Fibroblast of lung (primary cell): ENCODE results near the gene VPS26C. TPM values are rescaled to one million over a fixed set of nuclear protein-coding genes. Genes with fewer than 3 reads are reported as not detected.
A peak's percentile ranks its signal among the peaks of the same experiment; 100 is the strongest.

ENCODE experiments used
- DNase-seq, 2 donors: peaks; one replicate each; pipeline versions ENCODE4 v3.0.0 to v3.0.0-alpha.2; 2010; ENCODE audit warnings: low read depth in 2 of 2
- H2AFZ ChIP-seq: 2 replicates; pipeline ENCODE4 v1.5.1; 2012; ENCODE audit warnings: low read length, control low read depth, inconsistent platforms
- H3K27ac ChIP-seq: 2 replicates; pipeline ENCODE4 v1.5.1; 2011; ENCODE audit warnings: low read length, control low read depth; ENCODE audit not compliant: insufficient read depth
- H3K27me3 ChIP-seq: 2 replicates; pipeline ENCODE4 v1.5.1; 2011; ENCODE audit warnings: mild to moderate bottlenecking, low read length; ENCODE audit not compliant: control insufficient read depth, insufficient read depth
- H3K36me3 ChIP-seq: 2 replicates; pipeline ENCODE4 v1.5.1; 2011; ENCODE audit warnings: low read length; ENCODE audit not compliant: control insufficient read depth, insufficient read depth
- H3K4me1 ChIP-seq: 2 replicates; pipeline ENCODE4 v1.5.1; 2011; ENCODE audit warnings: low read length; ENCODE audit not compliant: control insufficient read depth, insufficient read depth; ENCODE audit errors: extremely low read depth
- H3K4me2 ChIP-seq: 2 replicates; pipeline ENCODE4 v1.5.1; 2011; ENCODE audit warnings: low read length, control low read depth; ENCODE audit not compliant: insufficient read depth; ENCODE audit errors: extremely low read depth
- H3K4me3 ChIP-seq, 4 experiments: fragments of 200-600 bp in 1 of 4; sonication (generic) in 1 of 4; replicated peaks in 1 of 4; 2 replicates each; pipeline ENCODE4 v1.5.1; 2011 to 2016; ENCODE audit warnings: low read length in 4 of 4, low read depth in 3 of 4, mild to moderate bottlenecking in 3 of 4, control low read depth in 2 of 4, inconsistent platforms in 1 of 4, mixed read lengths in 1 of 4; ENCODE audit not compliant: insufficient read depth in 1 of 4; ENCODE audit errors: control extremely low read depth in 1 of 4
- H3K79me2 ChIP-seq: 2 replicates; pipeline ENCODE4 v1.5.1; 2012; ENCODE audit warnings: mild to moderate bottlenecking, low read length, inconsistent platforms; ENCODE audit not compliant: control insufficient read depth, insufficient read depth
- H3K9ac ChIP-seq: 2 replicates; pipeline ENCODE4 v1.5.1; 2011; ENCODE audit warnings: mild to moderate bottlenecking, low read length, control low read depth; ENCODE audit not compliant: insufficient read depth
- H3K9me3 ChIP-seq: 2 replicates; pipeline ENCODE4 v1.5.1; 2012; ENCODE audit warnings: low read depth, low read length; ENCODE audit not compliant: control insufficient read depth, insufficient read depth
- H4K20me1 ChIP-seq: 2 replicates; pipeline ENCODE4 v1.5.1; 2011; ENCODE audit warnings: low read length; ENCODE audit not compliant: control insufficient read depth, insufficient read depth; ENCODE audit errors: extremely low read depth
- EZH2 ChIP-seq: IDR thresholded peaks from 2 replicates; pipeline ENCODE4 v1.5.1; 2012; ENCODE audit warnings: low read length, control low read depth, mild to moderate bottlenecking; ENCODE audit errors: missing control alignments
- polyA plus RNA-seq, 2 donors: library from polyadenylated mRNA; depleted of rRNA in 1 of 2; stranded (reverse) in 1 of 2; unstranded in 1 of 2; fragments of >200 nt; gene quantifications; 2 replicates each; pipeline ENCODE4 v1.2.1, GENCODE V29; 2011 to 2012; ENCODE audit warnings: missing spikeins in 1 of 2
- total RNA-seq: library from RNA; depleted of rRNA; stranded (reverse); fragments of >200 nt; gene quantifications from 2 replicates; pipeline ENCODE4 v1.2.1, GENCODE V29; 2014
- TF ChIP-seq, protein P1 (sequence below), 2 donors: IDR thresholded peaks in 1 of 2; conservative IDR thresholded peaks in 1 of 2; 1 replicate in 1 of 2; 2 replicates in 1 of 2; pipeline ENCODE4 v1.5.1; 2011 to 2012; ENCODE audit warnings: low read length in 2 of 2, control low read depth in 1 of 2, inconsistent platforms in 1 of 2, low read depth in 1 of 2, mild to moderate bottlenecking in 1 of 2

The VPS26C gene
- total and polyA plus RNA-seq, 2 donors (not counting 1 experiment from before 2014, with no cell fraction given), result 61.4 to 84.4 TPM

DNA sequence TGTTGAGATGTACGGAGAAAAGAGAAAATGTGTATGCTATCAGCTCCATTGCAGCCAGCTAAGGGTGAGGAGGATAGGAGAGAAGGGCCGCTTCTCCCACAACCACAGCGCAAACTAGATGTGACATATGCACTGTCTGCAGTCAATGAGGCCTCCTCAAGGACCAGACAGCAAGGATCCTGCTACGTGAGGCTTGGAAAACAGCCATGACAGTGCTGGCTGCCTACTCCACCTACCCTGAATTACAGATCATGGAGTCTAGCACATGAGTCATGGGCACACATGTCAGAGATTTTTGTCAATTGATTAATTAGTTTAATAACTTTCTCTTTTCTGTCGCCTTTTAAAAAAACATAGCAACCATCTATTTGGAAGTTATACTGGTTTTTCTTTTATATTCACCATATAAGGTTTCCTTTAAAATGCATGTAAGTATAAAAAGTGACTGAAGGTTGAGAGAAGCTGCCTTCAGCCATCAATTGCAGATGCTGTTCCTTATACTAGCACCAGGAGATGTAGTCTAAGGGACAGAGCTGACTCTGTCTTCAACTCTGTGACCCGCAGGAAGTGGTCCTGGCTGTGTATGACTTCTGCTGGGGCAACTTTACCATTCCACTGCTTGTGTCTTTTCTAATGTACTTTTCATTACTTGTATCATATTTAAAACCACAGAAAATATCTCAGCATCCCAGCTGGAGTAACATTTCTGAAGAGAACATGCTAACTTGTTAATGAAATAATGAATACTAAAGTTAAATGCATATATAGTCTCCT lies 3.1 kb downstream of the VPS26C start:
- Histone ChIP-seq H3K4me1 (no peaks in the 10 kb centered on the region), H2AFZ (no peak overlapping the region), H3K27ac (no peak overlapping the region), H3K9me3 (no peaks in the 10 kb centered on the region), H4K20me1 (no peaks in the 10 kb centered on the region), H3K36me3 (no peaks in the 10 kb centered on the region), H3K4me2 (no peak overlapping the region), H3K9ac (no peak overlapping the region), H3K79me2 (peaks cover 69% of the 10 kb centered on the region), H3K4me3 (no peak overlapping the region), H3K27me3 (no peaks in the 10 kb centered on the region)
- peak in 1 of 2 donors; percentile 56 for DNase-seq
- TF ChIP-seq EZH2, result no peak
- TF ChIP-seq, protein P1, sequence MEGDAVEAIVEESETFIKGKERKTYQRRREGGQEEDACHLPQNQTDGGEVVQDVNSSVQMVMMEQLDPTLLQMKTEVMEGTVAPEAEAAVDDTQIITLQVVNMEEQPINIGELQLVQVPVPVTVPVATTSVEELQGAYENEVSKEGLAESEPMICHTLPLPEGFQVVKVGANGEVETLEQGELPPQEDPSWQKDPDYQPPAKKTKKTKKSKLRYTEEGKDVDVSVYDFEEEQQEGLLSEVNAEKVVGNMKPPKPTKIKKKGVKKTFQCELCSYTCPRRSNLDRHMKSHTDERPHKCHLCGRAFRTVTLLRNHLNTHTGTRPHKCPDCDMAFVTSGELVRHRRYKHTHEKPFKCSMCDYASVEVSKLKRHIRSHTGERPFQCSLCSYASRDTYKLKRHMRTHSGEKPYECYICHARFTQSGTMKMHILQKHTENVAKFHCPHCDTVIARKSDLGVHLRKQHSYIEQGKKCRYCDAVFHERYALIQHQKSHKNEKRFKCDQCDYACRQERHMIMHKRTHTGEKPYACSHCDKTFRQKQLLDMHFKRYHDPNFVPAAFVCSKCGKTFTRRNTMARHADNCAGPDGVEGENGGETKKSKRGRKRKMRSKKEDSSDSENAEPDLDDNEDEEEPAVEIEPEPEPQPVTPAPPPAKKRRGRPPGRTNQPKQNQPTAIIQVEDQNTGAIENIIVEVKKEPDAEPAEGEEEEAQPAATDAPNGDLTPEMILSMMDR (conservative IDR thresholded peaks at IDR 0.05 in 1 of 2, IDR thresholded peaks at IDR 0.05 in 1 of 2; ENCODE audit: low read depth in 1 of 2, low read length in 2 of 2), result no peak

DNA sequence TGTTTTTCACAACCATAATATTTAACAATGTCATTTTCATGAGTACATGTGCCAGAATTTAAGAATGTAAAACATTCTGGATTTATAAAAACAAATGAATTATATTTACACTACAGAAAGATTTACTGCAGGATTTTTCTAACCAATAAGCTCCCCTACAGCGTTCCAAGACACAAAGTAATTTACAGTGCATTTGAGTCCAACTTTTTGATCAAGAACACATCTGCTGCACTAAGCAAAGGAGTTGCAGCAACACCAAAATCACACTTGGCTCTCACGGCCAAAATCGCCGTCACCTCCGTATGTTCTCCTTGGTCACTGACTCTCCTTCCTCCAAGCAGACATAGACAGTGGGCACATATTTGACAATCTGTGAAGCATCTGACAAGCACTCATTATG lies 7.7 kb downstream of the VPS26C start:
- Histone ChIP-seq H3K27ac (no peak overlapping the region), H3K9me3 (no peaks in the 10 kb centered on the region), H3K36me3 (peaks cover 2% of the 10 kb centered on the region), H3K9ac (no peak overlapping the region), H3K4me1 (peaks cover 4% of the 10 kb centered on the region), H3K4me2 (no peak overlapping the region), H2AFZ (no peak overlapping the region), H3K4me3 (no peak overlapping the region), H3K27me3 (no peaks in the 10 kb centered on the region), H4K20me1 (no peaks in the 10 kb centered on the region), H3K79me2 (peaks cover 71% of the 10 kb centered on the region)
- TF ChIP-seq, protein P1 (conservative IDR thresholded peaks at IDR 0.05 in 1 of 2, IDR thresholded peaks at IDR 0.05 in 1 of 2; ENCODE audit: low read depth in 1 of 2, low read length in 2 of 2), result no peak
- TF ChIP-seq EZH2, result no peak
- DNase-seq, result no peak

DNA sequence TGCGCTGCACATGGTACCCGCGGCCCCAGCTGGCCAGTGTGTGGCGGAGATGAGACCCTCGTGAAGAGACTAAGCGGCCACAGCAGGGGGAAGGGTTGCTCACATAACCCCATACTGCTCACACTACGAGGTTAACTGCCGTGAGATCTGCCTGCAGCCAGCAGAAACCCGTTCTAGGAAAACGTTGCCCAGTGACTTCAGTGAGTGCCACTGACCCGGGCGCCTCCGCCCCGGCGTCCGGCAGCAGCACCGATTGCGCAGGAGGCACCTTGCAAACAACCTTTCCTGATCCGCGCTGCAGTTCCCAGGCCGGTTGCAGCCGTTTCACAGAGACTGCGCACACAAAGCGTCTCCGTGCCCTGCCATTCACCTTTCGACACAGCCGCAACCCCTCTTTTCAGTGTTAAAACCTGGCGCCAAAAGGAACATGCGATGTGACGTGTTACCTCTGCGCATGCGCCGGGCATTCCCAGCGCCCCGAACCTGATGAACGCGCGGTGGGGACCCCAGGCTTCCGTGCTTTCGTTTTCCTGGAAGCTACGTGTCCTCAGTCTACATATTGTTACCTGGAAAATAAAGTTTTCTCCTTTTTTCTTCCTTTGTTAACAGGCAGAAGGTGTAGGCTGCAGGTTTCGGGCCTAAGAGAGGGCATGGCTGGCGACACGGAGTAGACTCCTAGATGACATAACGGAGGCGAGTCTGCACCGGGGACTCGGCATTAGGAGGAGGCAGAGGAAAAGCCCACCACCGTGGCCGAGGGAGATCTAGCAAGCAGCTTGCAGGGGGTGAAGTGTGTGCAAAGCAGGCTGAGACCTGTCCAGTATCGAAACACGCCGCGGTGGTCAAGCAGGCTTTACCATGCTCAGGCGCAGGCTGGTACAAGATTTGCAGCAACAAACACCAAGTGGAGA lies 8.9 kb downstream of the VPS26C start:
- Histone ChIP-seq H3K9ac (peak overlapping the region; percentile 76), H3K4me2 (peak overlapping the region; percentile 96), H3K9me3 (no peaks in the 10 kb centered on the region), H3K4me1 (peaks cover 4% of the 10 kb centered on the region), H3K36me3 (peaks cover 2% of the 10 kb centered on the region), H4K20me1 (no peaks in the 10 kb centered on the region), H2AFZ (peak overlapping the region; percentile 27), H3K4me3 (peak overlapping the region; percentile 56 to 65 (median 56)), H3K27ac (peak overlapping the region; percentile 95), H3K27me3 (no peaks in the 10 kb centered on the region), H3K79me2 (peaks cover 65% of the 10 kb centered on the region)
- TF ChIP-seq, protein P1 (conservative IDR thresholded peaks at IDR 0.05 in 1 of 2, IDR thresholded peaks at IDR 0.05 in 1 of 2; ENCODE audit: low read depth in 1 of 2, low read length in 2 of 2), result no peak
- no peak for TF ChIP-seq EZH2
- peak; percentile 47 to 56 for DNase-seq
